Putamen (tissue), 1 donor: ENCODE results near the gene NDEL1.
A peak's percentile ranks its signal among the peaks of the same experiment; 100 is the strongest.

ENCODE experiments used
- DNase-seq: peaks from one replicate; pipeline ENCODE4 v3.0.0-alpha.2; 2016; ENCODE audit warnings: low spot score

The NDEL1 gene

GRCh38 chr17:8479431-8479947, 43.8 kb downstream of the NDEL1 start:
- peak; percentile 93 for DNase-seq

- no peak for DNase-seq
These were observed 44.6 kb downstream of the NDEL1 start for GRCh38 chr17:8480011-8480976.

GRCh38 chr17:8481089-8481488, 45.4 kb downstream of the NDEL1 start:
- no peak for DNase-seq

GRCh38 chr17:8481703-8482102, 46.0 kb downstream of the NDEL1 start:
- DNase-seq, result no peak

GRCh38 chr17:8482546-8482945, 46.9 kb downstream of the NDEL1 start:
- no peak for DNase-seq

GRCh38 chr17:8484465-8484864, 48.8 kb downstream of the NDEL1 start:
- no peak for DNase-seq

GRCh38 chr17:8485491-8485890, 49.8 kb downstream of the NDEL1 start:
- DNase-seq, result no peak

- no peak for DNase-seq
These were observed 51.5 kb downstream of the NDEL1 start for GRCh38 chr17:8487130-8487645.

- no peak for DNase-seq
These were observed 52.1 kb downstream of the NDEL1 start for GRCh38 chr17:8487743-8488142.

- DNase-seq, result no peak
These were observed 52.8 kb downstream of the NDEL1 start for GRCh38 chr17:8488491-8488890.

- no peak for DNase-seq
These were observed 53.2 kb downstream of the NDEL1 start for GRCh38 chr17:8488901-8489300.

- no peak for DNase-seq
These were observed 54.2 kb downstream of the NDEL1 start for GRCh38 chr17:8489841-8490240.

GRCh38 chr17:8490256-8491023, 54.8 kb downstream of the NDEL1 start:
- DNase-seq, result no peak

GRCh38 chr17:8492121-8492520, 56.4 kb downstream of the NDEL1 start:
- DNase-seq, result no peak

- DNase-seq, result no peak
These were observed 58.3 kb downstream of the NDEL1 start for GRCh38 chr17:8494021-8494420.

- no peak for DNase-seq
These were observed 58.9 kb downstream of the NDEL1 start for GRCh38 chr17:8494506-8495111.

- no peak for DNase-seq
These were observed 60.4 kb downstream of the NDEL1 start for GRCh38 chr17:8496081-8496480.

- DNase-seq, result no peak
These were observed 63.5 kb downstream of the NDEL1 start for GRCh38 chr17:8499171-8499570.

GRCh38 chr17:8499614-8500013, 63.9 kb downstream of the NDEL1 start:
- DNase-seq, result no peak

GRCh38 chr17:8500609-8501008, 64.9 kb downstream of the NDEL1 start:
- no peak for DNase-seq

- DNase-seq, result no peak
These were observed 66.4 kb downstream of the NDEL1 start for GRCh38 chr17:8502126-8502525.

GRCh38 chr17:8503368-8503767, 67.7 kb downstream of the NDEL1 start:
- DNase-seq, result no peak
